ENCODE data around the gene CREB1.

DNA sequence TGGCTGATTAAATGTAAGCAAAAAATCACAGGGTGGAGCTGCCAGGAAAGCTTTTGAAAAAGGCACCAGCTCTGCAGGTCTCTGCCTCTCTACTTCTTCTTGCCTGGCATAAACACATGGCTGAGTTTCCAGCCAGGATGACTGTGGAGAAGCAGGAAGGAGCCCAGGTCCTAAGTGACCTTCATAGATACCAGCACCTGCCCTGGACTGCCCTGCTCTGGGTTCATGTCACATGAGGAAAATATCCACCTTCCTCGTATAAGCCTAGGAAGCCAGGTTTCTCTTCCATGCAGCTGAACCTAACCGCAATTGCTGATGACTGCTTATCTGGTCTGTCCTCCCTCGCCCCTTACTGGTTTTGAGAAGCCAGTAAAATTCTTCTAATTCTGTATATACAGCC lies 47.8 kb upstream of the CREB1 start:
- TF ChIP-seq, protein P1, sequence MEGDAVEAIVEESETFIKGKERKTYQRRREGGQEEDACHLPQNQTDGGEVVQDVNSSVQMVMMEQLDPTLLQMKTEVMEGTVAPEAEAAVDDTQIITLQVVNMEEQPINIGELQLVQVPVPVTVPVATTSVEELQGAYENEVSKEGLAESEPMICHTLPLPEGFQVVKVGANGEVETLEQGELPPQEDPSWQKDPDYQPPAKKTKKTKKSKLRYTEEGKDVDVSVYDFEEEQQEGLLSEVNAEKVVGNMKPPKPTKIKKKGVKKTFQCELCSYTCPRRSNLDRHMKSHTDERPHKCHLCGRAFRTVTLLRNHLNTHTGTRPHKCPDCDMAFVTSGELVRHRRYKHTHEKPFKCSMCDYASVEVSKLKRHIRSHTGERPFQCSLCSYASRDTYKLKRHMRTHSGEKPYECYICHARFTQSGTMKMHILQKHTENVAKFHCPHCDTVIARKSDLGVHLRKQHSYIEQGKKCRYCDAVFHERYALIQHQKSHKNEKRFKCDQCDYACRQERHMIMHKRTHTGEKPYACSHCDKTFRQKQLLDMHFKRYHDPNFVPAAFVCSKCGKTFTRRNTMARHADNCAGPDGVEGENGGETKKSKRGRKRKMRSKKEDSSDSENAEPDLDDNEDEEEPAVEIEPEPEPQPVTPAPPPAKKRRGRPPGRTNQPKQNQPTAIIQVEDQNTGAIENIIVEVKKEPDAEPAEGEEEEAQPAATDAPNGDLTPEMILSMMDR (IDR thresholded peaks at IDR 0.05) = no peak
- no peak for TF ChIP-seq POLR2A (IDR thresholded peaks at IDR 0.05)

Data from adrenal gland (tissue), 5 donors.